Eye (tissue), 1 donor: ENCODE results near the gene GDA.

Experiments
- DNase-seq: peaks from one replicate; pipeline ENCODE4 v3.0.0-alpha.2; 2015

Gene GDA

DNA sequence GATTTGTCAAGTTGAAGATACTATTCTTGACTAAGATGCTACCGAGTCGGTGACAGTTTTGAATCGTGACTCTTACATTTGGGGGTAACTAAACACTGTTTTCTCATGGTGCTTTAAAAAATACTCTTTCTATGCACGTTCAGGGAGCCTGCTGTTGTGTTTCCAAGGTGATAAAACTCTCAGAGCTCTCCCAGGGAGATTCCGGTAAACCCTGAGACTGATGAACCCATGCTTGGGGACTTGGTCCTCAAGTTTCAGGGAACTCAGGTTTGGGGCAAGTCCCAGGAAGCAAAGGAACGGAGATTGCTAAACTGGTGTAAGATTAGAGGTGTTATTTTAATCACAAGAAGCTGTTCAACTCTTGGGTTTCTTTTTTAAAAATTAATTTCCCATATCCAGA is 1.4 kb downstream of the GDA start:
- no peak for DNase-seq

DNA sequence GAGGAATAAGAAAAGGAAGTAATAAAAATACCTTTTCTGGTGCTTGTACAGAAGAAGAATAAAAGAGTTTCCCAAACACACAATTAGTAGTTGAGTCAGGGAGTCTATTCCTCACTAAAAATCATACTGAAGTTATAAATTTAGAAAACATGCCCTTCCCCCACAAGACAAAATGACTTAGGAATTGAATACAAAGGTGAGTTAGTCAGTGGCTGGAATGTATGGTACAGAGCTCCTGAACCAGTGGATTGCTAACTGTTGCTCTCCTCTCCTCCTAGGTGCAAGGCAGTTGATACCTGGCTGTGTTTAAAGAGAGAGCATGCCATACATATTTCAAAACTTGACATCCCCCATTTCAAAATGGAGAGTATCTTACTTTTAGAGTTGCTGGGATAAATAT is 1.9 kb downstream of the GDA start:
- DNase-seq: no peak

DNA sequence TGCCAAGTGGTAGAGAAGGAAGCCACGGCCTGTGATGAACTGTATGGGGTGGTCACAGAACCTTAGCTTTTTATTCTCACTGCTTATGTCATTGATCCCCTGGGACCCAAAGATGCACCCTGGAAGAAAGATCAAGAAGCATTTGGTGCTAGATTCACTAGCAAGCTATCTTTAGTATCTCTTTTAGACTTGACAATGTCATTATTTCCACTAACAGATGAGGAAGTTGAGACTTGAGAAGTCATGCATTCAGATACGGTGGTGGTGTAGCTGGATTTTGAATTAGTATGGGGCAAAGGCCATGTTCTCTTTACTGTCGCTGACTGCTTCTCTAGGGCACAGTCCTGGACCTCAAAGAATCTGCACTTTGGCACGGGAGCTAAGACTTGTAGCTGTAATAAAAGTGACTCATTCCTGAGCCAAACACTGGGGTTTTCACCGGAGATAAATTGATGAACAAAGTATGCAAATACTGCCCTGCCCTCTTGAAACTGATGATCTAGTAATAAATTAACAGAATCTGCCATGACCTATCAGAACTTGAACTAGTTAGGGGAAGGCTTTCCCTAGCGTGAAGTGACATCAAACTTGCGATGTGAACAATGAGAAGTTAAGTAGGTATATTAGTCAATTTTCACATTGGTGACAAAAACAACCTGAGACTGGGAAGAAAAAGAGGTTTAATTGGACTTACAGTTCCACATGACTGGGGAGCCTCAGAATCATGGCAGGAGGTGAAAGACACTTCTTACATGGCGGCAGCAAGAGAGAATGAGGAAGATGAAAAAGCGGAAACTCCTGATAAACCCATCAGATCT is 5.4 kb downstream of the GDA start:
- no peak for DNase-seq

DNA sequence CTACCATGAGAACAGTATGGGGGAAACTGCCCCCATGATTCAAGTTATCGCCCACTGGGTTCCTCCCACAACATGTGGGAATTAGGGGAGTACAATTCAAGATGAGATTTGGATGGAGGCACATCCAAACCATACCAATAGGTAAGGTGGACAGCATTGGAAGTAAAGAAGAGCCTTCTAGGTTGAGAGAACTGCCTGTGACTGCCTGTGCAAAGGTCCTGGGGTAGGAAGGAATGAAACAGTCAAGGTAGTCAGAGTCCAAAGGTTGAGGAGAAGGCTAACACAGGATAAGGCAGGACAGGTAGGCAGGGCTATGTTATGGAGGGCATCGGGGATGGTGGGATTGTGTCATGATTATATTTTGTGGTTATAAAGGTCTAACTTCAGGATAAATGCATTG is 6.1 kb downstream of the GDA start:
- DNase-seq: no peak

DNA sequence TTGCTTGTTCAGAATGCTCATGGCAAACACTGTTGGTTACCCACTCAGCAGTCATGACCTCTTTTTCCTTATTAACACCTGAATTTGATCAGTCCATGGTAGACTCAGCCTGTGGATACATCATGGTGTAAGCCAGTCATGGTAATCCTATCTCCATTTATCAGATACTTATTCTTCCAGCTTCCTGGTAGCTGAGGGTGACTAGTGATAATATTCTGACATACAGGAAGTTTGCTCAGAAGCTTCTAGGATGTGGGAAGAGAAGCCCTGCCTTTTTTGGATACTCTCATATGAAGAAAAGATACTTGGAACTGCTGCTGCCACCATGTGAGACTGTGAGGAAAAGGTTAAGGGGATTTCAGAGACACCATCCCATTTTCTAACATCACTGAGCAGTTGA is 7.3 kb downstream of the GDA start:
- no peak for DNase-seq

GRCh38 chr9:72158680-72159079 is 9.4 kb downstream of the GDA start:
- no peak for DNase-seq

- DNase-seq: no peak
Measured at GRCh38 chr9:72160446-72161123, 11.3 kb downstream of the GDA start.

GRCh38 chr9:72165326-72165725 is 16.1 kb downstream of the GDA start:
- no peak for DNase-seq

- DNase-seq: no peak
Measured at GRCh38 chr9:72165821-72166547, 16.7 kb downstream of the GDA start.

- no peak for DNase-seq
Measured at GRCh38 chr9:72168075-72168474, 18.8 kb downstream of the GDA start.

GRCh38 chr9:72169178-72169577 is 19.9 kb downstream of the GDA start:
- no peak for DNase-seq

DNA sequence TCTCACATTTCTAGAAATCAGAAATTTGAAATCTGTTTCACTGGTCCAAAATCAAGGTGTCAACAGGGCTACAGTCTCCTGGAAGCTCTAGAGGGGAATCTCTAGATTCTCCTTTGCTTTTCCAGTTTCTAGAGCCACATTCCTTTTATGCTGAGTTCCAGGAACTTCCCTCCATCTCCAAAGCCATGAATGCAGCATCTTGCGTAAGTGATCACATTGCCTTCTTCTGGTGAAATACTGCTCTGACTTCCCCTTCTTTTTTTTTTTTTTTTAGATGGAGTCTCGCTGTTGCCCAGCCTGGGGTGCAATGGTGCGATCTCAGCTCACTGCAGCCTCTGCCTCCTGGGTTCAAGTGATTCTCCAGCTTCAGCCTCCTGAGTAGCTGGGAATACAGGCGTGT is 23.8 kb downstream of the GDA start:
- DNase-seq: no peak

GRCh38 chr9:72185561-72185960 is 36.3 kb downstream of the GDA start:
- DNase-seq: no peak

GRCh38 chr9:72187121-72187695 is 38.0 kb downstream of the GDA start:
- no peak for DNase-seq

- DNase-seq: no peak
Measured at GRCh38 chr9:72188232-72188631, 39.0 kb downstream of the GDA start.

DNA sequence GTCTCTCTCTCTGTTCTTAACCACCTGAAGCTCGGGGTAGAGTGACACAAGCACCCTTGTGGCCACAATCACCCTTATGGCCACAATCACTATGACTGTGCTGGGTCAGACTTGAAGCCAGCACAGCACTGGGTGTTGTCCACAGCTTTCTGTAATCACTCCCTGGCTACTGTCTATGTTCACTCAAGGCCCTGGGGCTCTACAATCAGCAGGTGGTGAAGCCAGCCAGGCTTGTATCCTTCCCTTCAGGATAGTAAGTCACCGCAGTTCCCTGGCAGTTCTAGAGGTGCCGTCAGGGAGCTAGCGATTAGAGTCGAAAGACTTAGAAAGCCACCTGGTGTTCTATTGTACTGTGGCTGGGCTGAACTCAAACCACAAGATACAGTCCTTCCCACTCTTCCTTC is 44.2 kb downstream of the GDA start:
- no peak for DNase-seq

GRCh38 chr9:72199238-72199637 is 50.0 kb downstream of the GDA start:
- no peak for DNase-seq

GRCh38 chr9:72200452-72200851 is 51.2 kb downstream of the GDA start:
- DNase-seq: no peak

GRCh38 chr9:72202009-72202408 is 52.8 kb downstream of the GDA start:
- no peak for DNase-seq

- DNase-seq: peak; percentile 21
Measured at GRCh38 chr9:72203205-72203803, 54.1 kb downstream of the GDA start.

GRCh38 chr9:72204062-72204461 is 54.8 kb downstream of the GDA start:
- DNase-seq: no peak

GRCh38 chr9:72205513-72205912 is 56.3 kb downstream of the GDA start:
- DNase-seq: no peak

- no peak for DNase-seq
Measured at GRCh38 chr9:72207278-72207677, 58.0 kb downstream of the GDA start.
